GM18861 (cell line): ENCODE data around the gene SLC34A3.

Experiments used
- ATAC-seq: cut with Tn5 transposase; IDR thresholded peaks from one replicate; pipeline ENCODE4 v1.9.1; 2021; ENCODE audit not compliant: unreplicated experiment

Gene SLC34A3

GRCh38 chr9:137217276-137218211 is 13.2 kb upstream of the SLC34A3 start:
- ATAC-seq = no peak

GRCh38 chr9:137218212-137218753 is 12.4 kb upstream of the SLC34A3 start:
- ATAC-seq = no peak

DNA sequence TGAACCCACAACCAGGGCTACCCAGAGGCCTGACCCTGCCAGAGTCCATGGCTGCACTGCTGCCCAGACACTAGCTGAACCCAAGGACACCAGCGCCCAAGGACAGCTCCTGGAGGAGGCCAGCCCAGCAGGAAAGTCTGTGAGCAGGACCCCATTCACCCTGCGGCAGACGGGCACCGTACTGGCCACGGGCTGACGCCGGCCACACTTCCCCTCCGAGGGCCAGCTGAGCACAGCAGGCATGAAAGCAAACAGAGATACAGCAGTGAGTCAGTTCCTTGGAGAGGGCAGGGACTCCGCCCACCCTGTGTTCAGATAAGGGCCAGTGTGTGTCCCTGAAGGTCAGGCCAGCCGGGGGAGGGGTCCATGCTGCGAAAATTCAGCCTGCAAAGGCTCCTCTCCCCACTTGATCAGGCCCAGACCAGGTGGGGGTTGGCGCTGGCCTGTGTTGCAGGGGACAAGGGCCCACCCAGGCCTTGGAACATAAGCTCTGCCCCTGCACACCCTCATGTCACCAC is 11.9 kb upstream of the SLC34A3 start:
- ATAC-seq = no peak

DNA sequence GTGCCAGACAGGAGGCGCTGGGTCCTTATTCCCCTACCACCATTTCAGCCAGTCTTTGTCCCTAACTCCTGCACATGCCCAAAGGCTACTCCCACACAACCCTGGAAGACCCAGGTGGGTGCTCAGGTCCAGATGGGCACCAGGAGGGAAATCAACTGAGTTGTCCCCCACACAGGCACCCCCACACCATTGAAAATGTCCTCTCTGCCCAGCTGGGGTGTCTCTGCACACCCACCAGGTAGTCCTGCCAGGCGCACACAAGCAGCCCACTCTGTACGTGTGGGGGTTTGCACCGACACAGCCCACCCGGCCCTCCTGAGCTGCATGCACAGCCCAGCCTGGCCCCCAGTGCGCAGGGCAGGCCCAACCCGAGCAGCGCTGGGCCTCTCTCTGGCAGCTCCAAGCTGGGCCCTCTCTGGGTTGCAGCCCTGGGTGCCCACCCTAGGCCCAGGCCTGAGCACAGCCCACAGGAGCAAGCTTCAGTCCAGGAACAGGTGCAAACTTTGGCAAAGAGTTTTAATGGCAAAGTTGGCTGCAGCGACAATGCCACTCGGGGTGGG is 10.9 kb upstream of the SLC34A3 start:
- no peak for ATAC-seq

GRCh38 chr9:137220317-137221094 is 10.2 kb upstream of the SLC34A3 start:
- ATAC-seq = no peak

- ATAC-seq = no peak
Measured at GRCh38 chr9:137221095-137221505, 9.6 kb upstream of the SLC34A3 start.

GRCh38 chr9:137221506-137222111 is 9.1 kb upstream of the SLC34A3 start:
- no peak for ATAC-seq

DNA sequence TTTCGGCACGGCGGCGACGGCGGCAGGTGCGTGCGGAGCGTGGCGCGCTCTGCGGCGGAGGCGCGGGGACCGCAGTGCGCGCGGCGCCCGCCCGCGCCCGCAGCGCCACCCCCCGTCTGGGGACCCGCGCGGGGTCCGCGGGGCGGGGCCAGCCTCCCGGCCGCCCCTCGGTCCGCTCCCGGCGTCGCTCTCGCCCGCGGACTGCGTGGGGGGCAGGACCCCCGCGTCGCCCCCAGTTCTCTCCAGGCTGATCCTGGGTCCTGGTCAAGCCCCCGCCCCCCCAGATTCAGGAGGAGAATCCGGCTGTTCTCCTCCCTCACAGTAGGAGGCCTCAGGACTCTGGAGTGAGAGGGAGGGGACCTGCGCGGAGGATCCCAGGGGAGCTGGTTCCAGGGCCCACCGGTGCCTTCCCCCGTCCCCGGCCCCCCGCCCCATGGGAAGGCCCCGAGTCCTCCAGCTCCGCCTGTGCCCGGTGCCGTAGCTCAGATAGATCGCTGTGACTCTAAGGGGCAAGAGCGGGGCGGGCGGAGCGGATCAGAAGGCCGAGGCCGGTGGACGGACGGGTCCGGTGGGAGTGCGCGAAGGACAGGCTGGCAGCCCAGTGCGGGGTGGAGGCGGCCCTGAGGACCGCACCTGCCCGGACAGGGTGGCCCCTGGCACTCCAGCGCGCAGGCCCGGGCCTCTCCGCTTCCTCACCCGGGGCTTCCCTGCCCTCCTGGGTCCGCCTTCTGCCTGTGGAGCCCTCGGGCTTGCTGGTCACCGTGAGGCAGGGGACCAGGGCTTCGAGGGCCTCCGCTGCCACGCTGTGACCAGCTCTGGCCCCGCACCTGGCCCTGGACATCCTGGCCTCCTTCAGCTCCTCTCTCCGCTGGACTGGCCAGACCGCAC is 8.3 kb upstream of the SLC34A3 start, which contains the start of gene RNF208:
Gene RNF208 (minus strand): TSS at position 51 of the 888 bp plus-strand sequence. CDS start 1,028 bp downstream, outside the sequence.
- peak; percentile 2 for ATAC-seq

GRCh38 chr9:137223078-137223970 is 7.4 kb upstream of the SLC34A3 start:
- peak; percentile 60 for ATAC-seq

GRCh38 chr9:137224830-137225694 is 5.6 kb upstream of the SLC34A3 start, which contains the start of gene CYSRT1:
CYSRT1 (plus strand) TSS chr9:137225174; CDS start chr9:137225622, 448 bp downstream.
- ATAC-seq = no peak

GRCh38 chr9:137225699-137226331 is 4.9 kb upstream of the SLC34A3 start:
- no peak for ATAC-seq

- no peak for ATAC-seq
Measured at GRCh38 chr9:137226338-137227053, 4.2 kb upstream of the SLC34A3 start.

GRCh38 chr9:137227054-137227852 is 3.4 kb upstream of the SLC34A3 start, which contains the start of gene RNF224:
RNF224 (plus strand) TSS chr9:137227502; CDS start chr9:137228336, 834 bp downstream.
- ATAC-seq = no peak

- ATAC-seq = no peak
Measured at GRCh38 chr9:137227853-137228505, 2.7 kb upstream of the SLC34A3 start.

DNA sequence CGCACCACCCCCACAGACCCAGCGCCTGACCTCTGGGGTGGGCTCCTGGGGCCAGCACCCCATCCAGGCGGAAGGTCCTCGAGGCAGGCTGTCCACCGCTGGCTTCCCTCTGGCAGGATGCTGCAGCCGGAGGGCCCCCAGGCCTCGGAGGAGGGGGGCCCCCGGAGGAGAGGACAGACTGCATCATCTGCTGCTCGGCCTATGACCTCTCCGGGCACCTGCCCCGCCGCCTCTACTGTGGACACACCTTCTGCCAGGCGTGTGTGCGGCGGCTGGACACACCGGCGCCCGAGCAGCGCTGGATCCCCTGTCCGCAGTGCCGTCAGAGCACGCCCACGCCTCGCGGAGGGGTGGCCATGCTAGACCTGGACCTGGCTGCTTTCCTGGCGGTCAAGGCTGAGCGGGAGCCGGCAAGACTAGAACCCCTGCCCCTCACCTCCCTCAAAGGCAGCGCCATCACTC is 2.2 kb upstream of the SLC34A3 start:
- ATAC-seq = no peak
